Kidney epithelial cell (primary cell): ENCODE measurements around the gene NR1D2. TPM values are rescaled to one million over a fixed set of nuclear protein-coding genes. Genes with fewer than 3 reads are reported as not detected.

Experiments
- DNase-seq: peaks from one replicate; pipeline ENCODE4 v3.0.0-alpha.2; 2010; ENCODE audit warnings: low read depth
- H3K27me3 ChIP-seq: 2 replicates; pipeline ENCODE4 v1.6.0; 2011; ENCODE audit warnings: low read length; ENCODE audit not compliant: control insufficient read depth, insufficient read depth
- H3K36me3 ChIP-seq: 2 replicates; pipeline ENCODE4 v1.5.1; 2011; ENCODE audit warnings: low read length; ENCODE audit not compliant: control insufficient read depth, insufficient read depth
- H3K4me3 ChIP-seq: 2 replicates; pipeline ENCODE4 v1.5.1; 2011; ENCODE audit warnings: low read depth, mild to moderate bottlenecking, control low read depth, low read length
- CTCF ChIP-seq: IDR thresholded peaks from 2 replicates; pipeline ENCODE4 v1.5.1; 2011; ENCODE audit warnings: mild to moderate bottlenecking, moderate library complexity, low read length, control low read depth, inconsistent platforms; ENCODE audit not compliant: insufficient read depth, poor library complexity, severe bottlenecking
- total RNA-seq: library from RNA; depleted of rRNA; stranded (reverse); fragments of >200 nt; gene quantifications from 2 replicates; pipeline ENCODE4 v1.2.3, GENCODE V29; 2015

NR1D2 gene
- total RNA-seq, 1 donor from 2014 or later, result 13.6 TPM

- TF ChIP-seq CTCF, result no peak
- Histone ChIP-seq H3K36me3 (no peaks in the 10 kb centered on the region), H3K4me3 (no peak overlapping the region), H3K27me3 (no peaks in the 10 kb centered on the region)
- no peak for DNase-seq
Observed at GRCh38 chr3:23964537-23965235, 19.6 kb downstream of the NR1D2 start.

GRCh38 chr3:23966328-23966727 lies 21.2 kb downstream of the NR1D2 start:
- H3K36me3 ChIP-seq, result no peaks in the 10 kb centered on the region
- DNase-seq, result no peak
- no peak for TF ChIP-seq CTCF
- no peaks in the 10 kb centered on the region for H3K27me3 ChIP-seq
- no peak overlapping the region for H3K4me3 ChIP-seq

GRCh38 chr3:23968463-23969184 lies 23.5 kb downstream of the NR1D2 start:
- no peak for DNase-seq
- Histone ChIP-seq H3K4me3 (no peak overlapping the region), H3K27me3 (no peaks in the 10 kb centered on the region), H3K36me3 (no peaks in the 10 kb centered on the region)
- no peak for TF ChIP-seq CTCF

- no peak for TF ChIP-seq CTCF
- Histone ChIP-seq H3K4me3 (no peak overlapping the region), H3K36me3 (no peaks in the 10 kb centered on the region), H3K27me3 (no peaks in the 10 kb centered on the region)
- DNase-seq, result no peak
Observed at GRCh38 chr3:23969393-23969792, 24.3 kb downstream of the NR1D2 start.

GRCh38 chr3:23971684-23972083 lies 26.6 kb downstream of the NR1D2 start:
- no peak for TF ChIP-seq CTCF
- Histone ChIP-seq H3K36me3 (no peaks in the 10 kb centered on the region), H3K27me3 (no peaks in the 10 kb centered on the region), H3K4me3 (no peak overlapping the region)
- DNase-seq, result no peak
